ENCODE data around the gene PNPLA2. TPM values are rescaled to one million over a fixed set of nuclear protein-coding genes. Genes with fewer than 3 reads are reported as not detected.

Gene PNPLA2
- polyA plus RNA-seq, 4 donors, result 49.8 to 83.4 (median 57.7) TPM

DNA sequence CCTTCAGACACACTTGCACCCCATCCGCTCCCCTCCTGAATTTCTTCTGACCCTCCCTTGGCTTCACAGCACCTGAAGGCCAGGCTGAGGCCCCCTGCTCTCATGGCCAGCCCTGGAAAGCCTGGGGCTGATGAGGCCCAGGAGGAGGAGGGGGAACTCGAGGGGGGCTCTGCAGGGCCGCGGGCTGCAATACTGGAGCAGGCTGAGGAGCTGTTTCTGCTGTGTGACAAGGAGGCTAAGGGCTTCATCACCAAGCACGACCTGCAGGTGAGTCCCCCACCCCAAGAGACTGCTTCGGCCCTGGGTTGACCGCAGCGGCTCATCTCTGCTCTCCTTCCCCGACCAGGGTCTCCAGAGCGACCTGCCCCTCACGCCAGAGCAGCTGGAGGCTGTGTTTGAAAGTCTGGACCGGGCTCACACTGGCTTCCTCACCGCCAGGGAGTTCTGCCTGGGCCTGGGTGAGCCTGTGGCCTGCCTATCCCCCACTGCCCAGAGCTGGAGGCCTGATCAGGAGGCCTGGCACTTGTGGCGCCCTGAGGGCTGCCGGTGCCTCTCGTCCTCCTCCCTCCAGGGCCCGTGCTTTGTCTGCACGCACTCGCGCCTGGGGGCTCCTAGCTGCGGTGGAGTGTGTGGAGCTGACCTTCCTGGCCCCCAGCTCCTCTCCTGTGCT, 9.9 kb downstream of the PNPLA2 start:
- no peak for DNase-seq (ENCODE audit: low read depth in 4 of 4, low spot score in 3 of 4)

DNA sequence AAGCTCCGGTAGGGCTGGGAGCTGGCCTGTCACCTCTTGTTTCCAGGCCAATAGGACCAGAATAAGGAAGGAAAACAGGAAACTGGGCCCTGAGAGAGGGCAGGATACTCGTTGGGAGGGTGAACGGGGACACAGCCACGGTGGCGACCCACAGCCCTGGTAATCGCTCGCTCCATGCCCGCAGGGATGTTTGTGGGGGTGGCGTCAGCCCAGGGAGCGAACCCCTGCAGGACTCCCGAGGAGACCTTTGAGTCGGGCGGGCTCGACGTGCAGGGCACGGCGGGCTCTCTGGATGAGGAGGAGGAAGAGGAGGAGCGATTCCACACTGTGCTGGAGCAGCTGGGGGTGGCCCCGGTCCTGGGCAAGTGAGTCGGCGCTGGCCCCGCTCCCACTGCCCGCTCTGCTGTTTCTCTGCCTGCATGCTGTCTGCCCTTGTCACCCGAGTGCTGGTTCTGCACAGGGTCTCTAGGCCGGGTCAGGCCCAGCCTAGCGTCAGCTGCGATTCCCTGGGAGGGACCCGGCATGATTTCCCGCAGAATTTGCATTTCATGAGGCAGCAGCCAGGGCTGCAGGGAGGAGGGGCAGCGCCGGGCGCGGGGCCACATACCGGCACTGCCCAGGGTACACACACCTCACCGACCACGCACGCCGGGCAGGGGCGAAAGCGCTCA, 10.6 kb downstream of the PNPLA2 start:
- DNase-seq (ENCODE audit: low read depth in 4 of 4, low spot score in 3 of 4), result no peak

DNA sequence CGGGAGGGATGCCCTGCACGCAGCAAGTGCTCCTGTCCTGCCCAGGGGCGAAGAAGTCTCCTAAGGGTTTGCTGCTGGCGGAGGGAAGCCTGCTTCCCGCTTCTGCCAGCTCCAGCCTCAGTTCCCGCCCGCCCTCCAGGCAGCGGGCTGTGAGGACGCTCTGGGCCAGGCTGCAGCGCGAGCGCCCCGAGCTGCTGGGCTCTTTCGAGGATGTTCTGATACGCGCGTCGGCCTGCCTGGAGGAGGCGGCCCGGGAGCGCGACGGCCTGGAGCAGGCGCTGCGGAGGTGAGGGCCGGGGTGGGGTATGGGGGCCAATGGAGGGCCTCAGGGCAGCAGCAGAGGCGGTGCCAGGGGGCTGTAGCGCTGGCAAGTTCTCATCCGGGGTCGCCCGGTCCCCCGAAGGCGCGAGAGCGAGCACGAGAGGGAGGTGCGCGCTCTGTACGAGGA, 11.2 kb downstream of the PNPLA2 start:
- DNase-seq (ENCODE audit: low read depth in 4 of 4, low spot score in 3 of 4), result no peak

DNA sequence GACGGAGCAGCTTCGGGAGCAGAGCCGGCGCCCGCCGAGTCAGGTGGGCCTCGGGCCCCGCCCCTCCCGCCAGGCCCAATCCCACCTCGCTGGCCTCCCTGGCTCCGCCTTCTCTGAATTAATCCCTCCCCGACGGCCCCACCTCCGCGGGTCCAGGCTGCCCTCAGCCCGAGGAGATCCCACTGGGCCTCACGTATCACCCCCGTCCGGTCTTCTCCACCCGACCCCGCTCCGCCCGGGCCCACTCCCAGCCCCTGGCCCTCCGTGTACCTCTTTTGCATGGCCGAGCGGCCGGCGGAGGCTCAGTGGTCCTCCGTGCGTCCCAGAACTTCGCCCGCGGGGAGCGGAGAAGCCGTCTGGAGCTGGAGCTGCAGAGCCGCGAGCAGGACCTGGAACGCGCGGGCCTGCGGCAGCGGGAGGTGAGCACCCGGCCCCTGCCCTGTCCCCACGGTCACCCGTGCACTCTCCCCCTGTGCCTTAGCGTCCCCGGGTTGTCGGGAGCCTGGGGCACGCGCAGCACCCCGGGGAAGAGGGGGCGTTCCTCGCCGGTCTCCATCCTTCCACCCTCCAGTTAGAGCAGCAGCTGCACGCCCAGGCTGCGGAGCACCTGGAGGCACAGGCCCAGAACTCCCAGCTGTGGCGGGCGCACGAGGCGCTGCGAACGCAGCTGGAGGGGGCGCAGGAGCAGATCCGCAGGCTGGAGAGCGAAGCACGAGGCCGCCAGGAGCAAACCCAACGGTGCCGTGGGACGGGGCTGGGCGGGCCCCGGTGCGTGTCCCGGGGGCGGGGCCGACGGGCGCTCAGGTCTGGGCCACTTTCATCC, 11.8 kb downstream of the PNPLA2 start:
- no peak for DNase-seq (ENCODE audit: low read depth in 4 of 4, low spot score in 3 of 4)

DNA sequence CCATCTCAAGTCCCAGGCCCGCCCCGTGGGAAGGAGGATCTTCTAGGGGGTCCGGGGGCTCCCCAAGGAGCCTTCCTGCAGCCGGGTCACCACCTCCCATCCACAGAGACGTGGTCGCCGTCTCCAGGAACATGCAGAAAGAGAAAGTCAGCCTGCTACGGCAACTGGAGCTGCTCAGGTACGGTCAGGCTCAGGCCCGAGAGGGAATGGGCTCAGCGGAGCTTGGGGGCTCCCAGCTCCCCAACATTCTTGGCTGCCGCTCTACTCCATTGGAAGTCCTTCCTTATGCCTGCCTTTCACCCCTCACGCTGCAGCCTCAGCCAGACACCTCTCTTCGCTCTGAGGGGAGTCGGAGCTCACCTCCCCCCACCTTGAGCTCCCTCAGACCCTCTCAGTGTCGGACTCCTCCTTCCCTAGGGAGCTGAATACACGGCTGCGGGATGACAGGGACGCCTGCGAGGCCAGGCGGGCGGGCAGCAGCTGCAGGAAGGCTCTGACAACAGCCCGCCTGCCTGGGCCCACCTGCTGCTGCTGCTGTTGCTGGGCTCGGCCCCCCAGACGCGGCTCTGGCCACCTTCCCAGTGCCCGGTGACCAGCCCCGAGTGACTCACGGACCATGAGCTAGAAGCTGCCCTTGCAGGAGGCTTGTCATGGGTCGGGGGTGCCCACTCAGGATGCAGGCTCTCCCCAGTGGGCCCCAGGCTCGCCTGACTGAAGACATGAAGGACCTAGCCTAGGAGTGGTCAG, 12.6 kb downstream of the PNPLA2 start:
- no peak for DNase-seq (ENCODE audit: low read depth in 4 of 4, low spot score in 3 of 4)

DNA sequence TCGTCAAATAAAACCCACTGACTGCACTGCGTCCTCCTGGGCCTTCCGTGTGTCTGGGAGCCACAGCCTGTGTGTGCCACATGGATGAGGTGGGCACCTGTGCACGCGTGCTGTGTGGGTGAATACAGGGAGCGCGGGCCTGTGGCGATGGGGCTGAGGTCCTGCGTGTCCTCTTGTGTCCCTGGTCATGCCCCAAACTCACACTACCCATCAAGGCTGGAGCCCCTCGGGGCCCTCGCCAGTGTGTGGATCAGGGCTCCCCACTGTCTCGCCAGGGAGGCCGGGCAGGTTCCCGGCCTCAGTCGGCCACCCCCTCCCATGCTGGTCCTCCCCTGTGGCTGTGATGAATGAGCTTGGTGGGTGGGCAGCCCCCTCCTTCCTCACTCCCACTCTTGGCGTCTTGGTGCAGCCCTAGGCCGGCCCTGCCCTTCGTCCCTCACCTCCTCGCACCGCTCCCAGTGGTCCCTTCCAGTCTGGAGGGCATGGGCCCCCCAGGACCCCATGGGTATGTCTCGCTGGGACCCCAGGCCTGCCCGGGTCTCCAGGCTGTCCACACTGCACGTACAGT, 13.3 kb downstream of the PNPLA2 start:
- no peak for DNase-seq (ENCODE audit: low read depth in 4 of 4, low spot score in 3 of 4)

DNA sequence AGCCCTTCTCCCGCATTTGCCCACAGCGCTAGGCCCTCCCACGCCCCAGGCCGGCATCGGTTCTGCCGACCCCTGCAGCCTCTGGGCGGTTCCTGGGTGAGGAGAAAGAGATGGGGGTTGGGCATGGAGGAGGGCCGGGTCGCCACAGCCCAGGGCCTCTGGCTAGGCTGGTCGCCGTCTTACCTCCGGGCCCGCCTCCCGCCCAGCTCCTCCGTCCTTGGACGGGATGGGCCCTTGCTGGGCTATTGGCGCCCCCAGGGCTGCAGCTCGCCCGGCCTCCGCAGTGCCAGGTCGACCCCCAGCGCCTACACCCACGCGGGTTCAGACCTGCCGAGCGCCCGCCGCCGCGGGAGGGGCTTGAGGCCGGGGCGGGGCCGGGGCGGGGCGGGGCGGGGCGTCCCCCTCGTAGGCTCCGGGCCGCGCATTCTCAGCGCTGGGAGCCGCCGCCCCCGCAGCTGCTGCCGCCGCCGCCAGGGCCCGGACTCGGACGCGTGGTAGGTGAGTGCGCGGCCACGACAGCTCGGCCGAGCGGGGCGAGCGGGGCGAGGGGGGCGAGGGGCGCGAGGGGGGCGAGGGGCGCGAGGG, 13.9 kb downstream of the PNPLA2 start, which contains the start of gene CD151:
Gene CD151, plus strand, starts transcription at position 424 of the 585 bp plus-strand sequence. CDS start 3,118 bp downstream, outside the sequence.
- no peak for DNase-seq (ENCODE audit: low read depth in 4 of 4, low spot score in 3 of 4)

DNA sequence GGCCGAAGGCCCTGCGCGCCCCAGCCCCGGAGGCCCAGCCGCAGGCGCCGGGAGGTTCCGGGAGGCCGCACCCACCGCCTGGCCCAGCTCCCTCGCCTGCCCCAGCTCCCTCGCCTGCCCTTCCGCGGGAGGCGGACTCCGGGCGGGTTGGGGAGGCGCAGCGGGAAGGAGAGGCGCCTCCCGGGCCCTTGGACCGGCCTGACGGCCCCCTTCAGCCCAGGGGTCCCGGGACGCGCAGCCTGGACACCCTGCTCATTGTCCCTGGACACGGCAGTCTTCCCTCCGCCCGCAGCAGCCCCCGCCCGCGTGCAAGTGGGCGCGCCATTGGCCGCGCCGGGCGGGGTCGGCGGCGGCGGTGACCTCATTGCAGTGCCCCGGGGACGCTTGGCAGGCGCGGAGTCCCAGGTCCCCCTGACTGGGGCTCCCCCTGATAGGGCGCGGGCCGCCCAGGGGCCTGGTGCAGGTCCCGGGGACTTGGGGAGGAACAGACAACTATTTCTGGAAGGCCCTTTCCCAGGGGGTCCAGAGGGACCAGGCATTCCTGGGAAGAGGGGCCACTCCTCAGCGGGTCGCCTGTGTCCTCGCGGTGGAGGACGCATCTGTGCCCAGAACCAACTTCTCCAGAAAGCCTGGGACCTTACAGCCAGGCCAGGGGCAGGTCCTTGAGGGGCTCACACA, 14.5 kb downstream of the PNPLA2 start:
- no peak for DNase-seq (ENCODE audit: low read depth in 4 of 4, low spot score in 3 of 4)

DNA sequence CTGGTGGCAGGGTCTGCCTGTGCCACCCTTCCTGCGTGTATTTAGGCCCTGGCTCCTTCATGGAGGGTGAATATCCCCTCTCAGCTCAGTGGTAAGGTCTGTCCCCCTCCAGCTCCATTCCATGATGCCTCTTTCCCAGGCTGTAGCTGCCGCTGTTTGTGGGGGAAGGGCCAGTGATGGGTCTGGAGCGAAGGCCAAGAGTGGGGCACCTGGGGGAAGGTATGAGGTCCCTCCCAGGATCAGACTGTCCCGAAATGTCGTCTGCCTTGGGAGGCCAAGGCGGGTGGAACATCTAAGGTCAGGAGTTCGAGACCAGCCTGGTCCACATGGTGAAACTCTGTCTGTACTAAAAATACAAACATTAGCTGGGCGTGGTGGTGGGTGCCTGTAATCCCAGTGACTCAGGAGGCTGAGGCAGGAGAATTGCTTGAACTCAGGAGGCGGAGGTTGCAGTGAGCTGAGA, 15.2 kb downstream of the PNPLA2 start:
- DNase-seq (ENCODE audit: low read depth in 4 of 4, low spot score in 3 of 4), result no peak

DNA sequence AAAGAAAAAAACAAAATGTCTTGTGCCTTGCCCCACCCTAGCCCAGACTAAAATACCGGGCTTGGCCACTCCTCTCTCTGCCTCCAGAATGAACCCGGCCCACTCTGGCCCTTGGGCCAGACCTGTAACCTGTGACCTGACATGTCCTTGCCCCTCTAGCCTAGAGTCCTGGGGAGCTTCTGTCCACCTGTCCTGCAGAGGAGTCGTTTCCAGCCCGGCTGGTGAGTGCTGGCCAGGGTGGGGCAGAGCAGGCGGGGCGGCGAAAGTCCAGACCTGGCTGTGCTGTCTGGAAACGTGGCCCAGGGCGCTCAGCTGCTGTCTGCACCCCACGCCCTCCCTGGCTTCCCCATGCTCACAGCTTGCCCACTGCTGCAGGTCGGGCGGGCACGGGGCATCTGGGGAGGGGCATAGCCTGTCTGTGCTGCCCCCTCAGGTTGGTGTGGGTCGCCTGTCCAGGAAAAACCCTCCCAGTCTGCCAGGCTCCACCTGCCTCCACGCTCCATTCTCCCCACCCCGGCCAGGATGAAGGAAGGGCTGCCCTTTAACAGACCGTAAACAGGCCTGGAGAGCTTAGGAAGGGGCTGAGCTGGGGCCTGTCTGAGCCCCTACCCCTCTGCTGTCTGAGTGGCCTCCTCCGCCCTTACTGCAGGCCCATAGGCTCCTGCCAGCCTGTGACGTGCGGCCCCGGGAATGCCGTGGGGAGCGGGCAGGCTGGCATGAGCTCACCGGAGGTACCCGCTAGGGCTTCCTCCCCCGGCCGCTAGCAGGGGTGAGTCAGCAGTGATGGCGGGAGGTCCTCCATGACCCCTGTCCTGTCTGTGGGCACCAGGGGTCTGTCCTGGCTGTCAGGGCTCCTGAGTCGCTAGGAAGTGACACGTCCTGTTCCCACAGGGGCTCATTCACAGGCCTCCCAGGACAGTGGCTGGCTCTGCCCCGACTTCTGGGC, 15.9 kb downstream of the PNPLA2 start:
- DNase-seq (ENCODE audit: low read depth in 4 of 4, low spot score in 3 of 4), result no peak

DNA sequence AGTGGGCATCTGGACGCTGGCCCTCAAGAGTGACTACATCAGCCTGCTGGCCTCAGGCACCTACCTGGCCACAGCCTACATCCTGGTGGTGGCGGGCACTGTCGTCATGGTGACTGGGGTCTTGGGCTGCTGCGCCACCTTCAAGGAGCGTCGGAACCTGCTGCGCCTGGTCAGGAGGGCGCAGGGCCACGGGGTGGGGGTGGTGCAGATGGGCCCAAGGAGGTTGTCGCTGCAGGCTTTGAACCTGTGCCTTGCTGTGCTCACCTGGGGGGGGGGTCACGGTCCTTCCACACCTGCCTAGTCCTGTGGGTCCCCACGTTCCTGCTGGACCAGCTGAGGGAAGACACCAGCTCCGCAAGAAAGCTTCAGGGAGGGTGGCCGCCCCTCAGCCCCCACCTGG, 17.6 kb downstream of the PNPLA2 start:
- no peak for DNase-seq (ENCODE audit: low read depth in 4 of 4, low spot score in 3 of 4)

DNA sequence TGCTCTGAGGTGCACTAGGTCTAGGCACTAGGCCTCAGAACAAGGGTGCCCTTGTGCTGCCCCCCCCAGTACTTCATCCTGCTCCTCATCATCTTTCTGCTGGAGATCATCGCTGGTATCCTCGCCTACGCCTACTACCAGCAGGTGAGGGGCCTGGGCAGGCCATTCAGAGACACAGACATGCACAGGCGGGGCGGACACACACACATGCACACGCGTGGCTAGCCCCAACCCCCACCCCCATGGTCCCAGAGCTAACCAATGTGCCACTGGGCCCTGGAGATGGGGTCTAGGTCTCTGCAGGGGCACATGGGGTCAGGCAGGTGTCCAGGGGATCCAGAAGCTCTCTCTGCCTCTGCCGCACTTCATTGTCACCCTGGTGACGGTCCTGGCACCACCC, 18.0 kb downstream of the PNPLA2 start:
- no peak for DNase-seq (ENCODE audit: low read depth in 4 of 4, low spot score in 3 of 4)

DNA sequence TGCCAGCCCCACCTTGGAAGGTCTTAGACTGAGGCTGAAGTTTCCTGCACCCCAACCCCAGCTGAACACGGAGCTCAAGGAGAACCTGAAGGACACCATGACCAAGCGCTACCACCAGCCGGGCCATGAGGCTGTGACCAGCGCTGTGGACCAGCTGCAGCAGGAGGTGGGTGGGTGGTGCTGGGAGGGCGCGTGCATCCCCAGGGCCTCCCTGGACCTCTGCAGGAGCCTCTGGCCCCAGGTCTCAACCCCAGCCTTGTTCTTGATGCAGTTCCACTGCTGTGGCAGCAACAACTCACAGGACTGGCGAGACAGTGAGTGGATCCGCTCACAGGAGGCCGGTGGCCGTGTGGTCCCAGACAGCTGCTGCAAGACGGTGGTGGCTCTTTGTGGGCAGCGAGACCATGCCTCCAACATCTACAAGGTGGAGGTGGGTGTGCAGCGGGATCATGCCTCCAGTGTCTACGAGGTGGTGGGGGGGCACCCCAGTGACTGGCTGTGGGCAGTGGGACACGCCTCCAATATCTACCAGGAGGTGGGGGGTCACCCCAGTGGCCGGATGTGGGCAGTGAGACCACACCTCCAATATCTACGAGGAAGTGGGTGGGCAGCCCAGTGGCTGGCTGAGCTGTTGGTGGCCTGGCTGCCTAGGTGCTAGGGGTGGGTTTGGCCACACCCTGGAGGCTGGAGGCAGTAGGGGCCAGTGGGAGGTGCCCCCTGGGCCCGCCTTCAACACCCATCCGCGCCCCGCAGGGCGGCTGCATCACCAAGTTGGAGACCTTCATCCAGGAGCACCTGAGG, 18.7 kb downstream of the PNPLA2 start:
- no peak for DNase-seq (ENCODE audit: low read depth in 4 of 4, low spot score in 3 of 4)

DNA sequence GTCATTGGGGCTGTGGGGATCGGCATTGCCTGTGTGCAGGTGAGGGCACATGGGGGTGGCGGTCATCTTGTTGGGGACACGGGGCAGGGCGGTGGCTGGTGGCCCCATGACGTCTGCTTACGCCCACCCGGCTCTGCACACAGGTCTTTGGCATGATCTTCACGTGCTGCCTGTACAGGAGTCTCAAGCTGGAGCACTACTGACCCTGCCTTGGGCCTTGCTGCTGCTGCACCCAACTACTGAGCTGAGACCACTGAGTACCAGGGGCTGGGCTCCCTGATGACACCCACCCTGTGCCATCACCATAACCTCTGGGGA, 19.2 kb downstream of the PNPLA2 start:
- DNase-seq (ENCODE audit: low read depth in 4 of 4, low spot score in 3 of 4), result no peak

DNA sequence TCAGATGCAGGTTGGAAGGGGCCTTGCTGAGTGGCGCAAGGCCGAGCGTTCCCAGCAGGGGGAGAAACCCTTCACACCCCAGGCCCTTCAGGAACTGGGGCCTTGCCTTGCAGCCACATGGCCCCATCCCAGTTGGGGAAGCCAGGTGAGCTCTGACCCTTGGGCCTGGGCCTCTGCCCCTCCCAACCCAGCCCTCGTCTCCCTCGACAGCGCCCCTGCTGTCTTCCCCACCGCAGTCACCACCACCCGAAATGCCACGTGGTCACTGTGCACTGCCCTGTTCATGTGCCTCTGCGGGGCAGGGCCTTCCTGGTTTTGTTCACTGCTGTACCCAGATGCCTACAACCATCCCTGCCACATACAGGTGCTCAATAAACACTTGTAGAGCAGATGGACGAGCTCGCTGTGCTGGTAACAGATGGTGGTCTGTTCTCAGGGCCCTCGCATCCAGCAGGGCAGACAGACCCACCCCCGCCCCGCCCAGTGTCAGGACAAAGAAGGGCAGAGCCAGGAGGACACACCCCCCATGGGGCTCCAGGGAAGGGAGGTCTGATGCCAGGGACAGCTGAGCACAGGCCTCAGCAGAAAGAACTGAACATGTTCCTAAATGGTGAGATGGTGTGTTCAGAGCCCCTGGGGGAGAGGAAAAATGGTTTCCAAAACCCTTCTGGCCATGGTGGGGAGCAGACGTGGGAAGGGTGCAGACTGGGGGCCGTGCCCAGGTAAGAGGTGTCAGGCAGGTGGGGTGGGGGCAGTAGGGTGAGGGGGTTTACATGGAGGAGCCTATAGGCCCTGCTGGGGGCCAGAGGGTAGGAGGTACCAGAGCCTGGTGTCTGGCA, 19.9 kb downstream of the PNPLA2 start:
- DNase-seq (ENCODE audit: low read depth in 4 of 4, low spot score in 3 of 4), result no peak

DNA sequence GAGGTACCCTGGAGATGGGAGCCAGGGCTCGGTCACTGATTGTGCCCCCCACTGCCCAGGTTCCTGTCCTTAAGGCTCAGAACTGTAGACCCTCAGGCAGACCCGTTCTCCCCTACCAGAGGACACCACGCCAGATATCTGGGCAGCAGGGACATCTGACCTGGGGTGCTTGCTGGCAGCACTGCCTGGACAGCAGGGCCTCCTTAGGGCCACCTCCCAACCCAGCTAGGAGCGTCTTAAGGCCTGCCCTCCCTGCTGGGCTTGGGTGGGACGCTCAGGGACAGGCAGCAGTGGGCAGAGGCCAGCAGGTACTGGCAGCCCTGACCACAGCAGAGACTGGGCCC, 20.5 kb downstream of the PNPLA2 start:
- DNase-seq (ENCODE audit: low read depth in 4 of 4, low spot score in 3 of 4), result no peak

Measured in right renal pelvis (tissue), 4 donors.